ENCODE results near the gene ZNF831. TPM values are rescaled to one million over a fixed set of nuclear protein-coding genes. Genes with fewer than 3 reads are reported as not detected.

Gene ZNF831
- total RNA-seq, 1 donor from 2014 or later: 1.0 TPM

DNA sequence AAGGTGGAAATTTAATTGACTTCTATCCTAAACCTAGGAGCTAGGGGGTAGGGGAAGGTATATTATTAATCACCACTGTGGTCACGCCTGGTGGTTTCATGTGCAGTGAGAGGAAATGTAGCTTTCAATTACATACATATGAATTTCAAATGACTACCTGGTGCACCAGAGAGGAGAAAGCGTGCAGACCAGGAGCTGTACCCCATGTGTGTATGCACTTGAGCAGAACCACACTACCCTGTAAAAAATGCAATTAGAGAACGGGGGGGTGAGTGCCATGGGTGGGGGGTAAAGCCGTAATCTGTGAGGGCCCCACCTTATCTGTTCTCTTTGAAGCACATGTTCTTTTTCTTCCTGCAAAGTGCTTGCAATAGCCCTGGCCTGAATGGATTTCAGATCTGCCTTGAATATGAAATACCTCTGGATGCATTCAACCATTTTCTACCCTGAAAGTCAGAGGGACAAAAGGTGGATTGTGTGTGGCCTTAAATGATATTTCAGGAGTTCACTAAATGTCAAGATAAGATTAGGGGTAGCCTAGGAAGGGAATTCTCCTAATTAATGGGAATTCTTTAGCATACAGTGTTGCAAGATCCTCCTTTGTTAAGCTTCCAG lies 105.9 kb downstream of the ZNF831 start:
- H3K27ac ChIP-seq: no peak overlapping the region
- intact Hi-C loops (cut with DNase I): no loop called here

DNA sequence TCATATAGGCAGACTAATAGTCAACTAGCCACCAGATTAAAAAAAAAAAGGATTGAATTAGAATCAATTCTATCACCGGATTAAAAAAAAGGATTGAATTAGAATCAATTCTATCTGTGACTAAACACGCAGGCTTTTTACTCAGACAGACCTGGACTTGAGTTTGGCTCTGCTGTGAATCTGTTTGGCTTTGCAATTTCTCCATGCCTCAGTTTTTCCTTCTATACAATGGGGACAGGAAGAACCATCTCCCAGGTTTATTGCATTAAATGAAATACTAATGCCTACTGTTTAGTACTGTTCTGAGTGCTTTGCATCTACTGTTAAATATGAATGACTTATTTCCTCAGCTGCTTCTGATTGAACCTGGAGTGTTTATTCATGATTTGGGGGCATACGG lies 106.8 kb downstream of the ZNF831 start:
- Histone ChIP-seq H3K27me3 (ENCODE audit: low read depth) (peaks cover 39% of the 10 kb centered on the region), H3K9me3 (no peaks in the 10 kb centered on the region), H3K36me3 (no peaks in the 10 kb centered on the region), H3K4me3 (no peak overlapping the region), H3K4me1 (no peaks in the 10 kb centered on the region), H3K27ac (no peak overlapping the region)
- DNase-seq (no peak), ATAC-seq (no peak)
- intact Hi-C loops (cut with DNase I): no loop called here
- TF ChIP-seq, protein P1, sequence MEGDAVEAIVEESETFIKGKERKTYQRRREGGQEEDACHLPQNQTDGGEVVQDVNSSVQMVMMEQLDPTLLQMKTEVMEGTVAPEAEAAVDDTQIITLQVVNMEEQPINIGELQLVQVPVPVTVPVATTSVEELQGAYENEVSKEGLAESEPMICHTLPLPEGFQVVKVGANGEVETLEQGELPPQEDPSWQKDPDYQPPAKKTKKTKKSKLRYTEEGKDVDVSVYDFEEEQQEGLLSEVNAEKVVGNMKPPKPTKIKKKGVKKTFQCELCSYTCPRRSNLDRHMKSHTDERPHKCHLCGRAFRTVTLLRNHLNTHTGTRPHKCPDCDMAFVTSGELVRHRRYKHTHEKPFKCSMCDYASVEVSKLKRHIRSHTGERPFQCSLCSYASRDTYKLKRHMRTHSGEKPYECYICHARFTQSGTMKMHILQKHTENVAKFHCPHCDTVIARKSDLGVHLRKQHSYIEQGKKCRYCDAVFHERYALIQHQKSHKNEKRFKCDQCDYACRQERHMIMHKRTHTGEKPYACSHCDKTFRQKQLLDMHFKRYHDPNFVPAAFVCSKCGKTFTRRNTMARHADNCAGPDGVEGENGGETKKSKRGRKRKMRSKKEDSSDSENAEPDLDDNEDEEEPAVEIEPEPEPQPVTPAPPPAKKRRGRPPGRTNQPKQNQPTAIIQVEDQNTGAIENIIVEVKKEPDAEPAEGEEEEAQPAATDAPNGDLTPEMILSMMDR (IDR thresholded peaks at IDR 0.05): no peak

More for the DNA sequence above, 105.9 kb downstream of the ZNF831 start:
- ATAC-seq (no peak), DNase-seq (no peak)
- Histone ChIP-seq H3K36me3 (no peaks in the 10 kb centered on the region), H3K4me3 (no peak overlapping the region), H3K9me3 (no peaks in the 10 kb centered on the region), H3K4me1 (no peaks in the 10 kb centered on the region), H3K27me3 (ENCODE audit: low read depth) (peaks cover 37% of the 10 kb centered on the region)
- TF ChIP-seq, protein P1 (IDR thresholded peaks at IDR 0.05): no peak

DNA sequence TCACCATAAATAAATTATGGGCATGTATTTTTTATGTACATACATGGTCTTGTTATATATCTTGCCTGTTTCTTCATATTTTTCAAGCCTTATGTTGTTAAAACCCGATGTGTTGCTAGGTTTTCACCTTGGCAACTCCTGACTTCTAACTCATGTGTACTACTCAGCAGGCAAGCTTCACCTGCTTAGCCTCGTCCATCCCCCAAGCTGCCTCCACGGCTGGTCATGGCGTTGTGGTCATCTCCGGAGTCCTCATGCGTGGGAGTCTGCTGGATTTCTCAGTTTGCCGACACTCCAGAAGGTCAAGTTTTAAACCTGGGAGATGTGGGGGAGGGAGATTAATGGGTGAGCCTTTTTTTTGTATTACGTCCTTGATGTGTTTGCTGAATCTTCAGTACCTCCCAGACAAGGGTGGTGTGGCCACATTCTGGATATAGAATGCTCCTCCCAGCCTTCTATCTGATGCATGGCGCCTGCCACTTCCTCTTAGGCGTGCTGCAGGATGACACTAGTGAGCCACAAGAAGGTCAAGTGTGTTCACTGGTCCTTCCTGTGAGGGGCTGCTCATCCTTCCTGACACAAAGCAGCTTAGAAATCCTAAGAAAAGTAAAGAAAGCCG lies 110.2 kb downstream of the ZNF831 start:
- Histone ChIP-seq H3K27me3 (ENCODE audit: low read depth) (peaks cover 31% of the 10 kb centered on the region), H3K4me1 (no peaks in the 10 kb centered on the region), H3K36me3 (no peaks in the 10 kb centered on the region), H3K27ac (no peak overlapping the region), H3K4me3 (no peak overlapping the region), H3K9me3 (no peaks in the 10 kb centered on the region)
- TF ChIP-seq, protein P1 (IDR thresholded peaks at IDR 0.05): no peak
- DNase-seq: no peak
- no peak for ATAC-seq
- intact Hi-C loops (cut with DNase I): no loop called here

DNA sequence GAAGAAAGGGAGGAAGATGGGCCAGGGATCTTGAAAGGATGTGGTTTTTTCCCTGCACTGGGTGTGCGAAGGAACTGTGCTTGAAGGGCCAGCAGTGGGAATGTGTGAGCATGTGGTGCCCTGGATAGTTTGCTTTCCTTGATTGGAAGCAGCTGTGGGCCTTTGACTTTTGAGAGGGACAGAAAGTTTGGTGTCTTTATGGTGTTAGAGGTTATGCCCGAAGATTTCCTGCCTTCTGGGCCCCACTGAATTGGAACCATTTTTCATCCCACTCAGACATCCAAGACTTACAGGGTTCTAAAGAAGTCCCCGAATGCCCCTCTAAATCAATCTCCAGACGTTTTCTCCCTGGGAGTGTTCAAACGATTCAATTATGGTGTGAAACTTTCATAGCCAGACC lies 113.3 kb downstream of the ZNF831 start:
- intact Hi-C loops (cut with DNase I): no loop called here
- TF ChIP-seq, protein P1 (IDR thresholded peaks at IDR 0.05): no peak
- H3K4me1 ChIP-seq: no peaks in the 10 kb centered on the region
- no peaks in the 10 kb centered on the region for H3K36me3 ChIP-seq
- ATAC-seq (no peak), DNase-seq (no peak)
- no peaks in the 10 kb centered on the region for H3K9me3 ChIP-seq
- no peak overlapping the region for H3K4me3 ChIP-seq
- H3K27me3 ChIP-seq (ENCODE audit: low read depth): peaks cover 18% of the 10 kb centered on the region
- no peak overlapping the region for H3K27ac ChIP-seq

DNA sequence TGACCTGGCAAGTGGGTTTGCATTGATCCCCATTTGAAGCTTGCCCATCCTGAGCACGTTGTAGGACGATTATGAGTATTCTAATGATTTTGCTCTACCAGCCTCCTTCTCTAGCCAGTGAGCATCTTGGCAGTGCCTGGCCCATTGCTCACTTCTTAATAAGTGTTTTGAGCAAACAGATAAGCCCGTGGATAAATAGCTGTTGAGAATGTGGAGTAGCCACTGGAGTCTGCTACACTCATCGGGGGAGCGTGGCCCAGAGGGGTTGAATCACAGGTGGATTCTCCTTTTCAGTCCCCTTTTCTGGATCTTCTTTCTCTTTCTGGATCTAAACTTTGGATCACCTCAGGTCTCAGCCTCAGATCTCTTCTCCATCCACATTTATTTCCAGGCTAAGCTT lies 120.8 kb downstream of the ZNF831 start:
- peak; percentile 58 to 80 for ATAC-seq
- intact Hi-C loops (cut with DNase I): no loop called here
- H3K27ac ChIP-seq: no peak overlapping the region

More for the DNA sequence above, 120.8 kb downstream of the ZNF831 start:
- no peaks in the 10 kb centered on the region for H3K27me3 ChIP-seq (ENCODE audit: low read depth)
- TF ChIP-seq, protein P1 (IDR thresholded peaks at IDR 0.05): no peak
- no peaks in the 10 kb centered on the region for H3K9me3 ChIP-seq
- no peak for DNase-seq
- H3K4me1 ChIP-seq: no peaks in the 10 kb centered on the region
- H3K4me3 ChIP-seq: no peak overlapping the region
- no peaks in the 10 kb centered on the region for H3K36me3 ChIP-seq
